Fibroblast of mammary gland (primary cell): ENCODE measurements around the gene BRINP3.

Experiments
- DNase-seq: peaks from one replicate; pipeline ENCODE4 v3.0.0-alpha.2; 2010; ENCODE audit warnings: low read depth
- H3K4me3 ChIP-seq: 2 replicates; pipeline ENCODE4 v1.5.1; 2011; ENCODE audit warnings: low read depth, mild to moderate bottlenecking, low read length, moderate library complexity; ENCODE audit not compliant: control insufficient read depth
- TF ChIP-seq, protein P1 (sequence below): conservative IDR thresholded peaks from 2 replicates; pipeline ENCODE4 v1.5.1; 2011; ENCODE audit warnings: low read depth, low read length, inconsistent platforms; ENCODE audit not compliant: control insufficient read depth, insufficient read depth

BRINP3 gene

DNA sequence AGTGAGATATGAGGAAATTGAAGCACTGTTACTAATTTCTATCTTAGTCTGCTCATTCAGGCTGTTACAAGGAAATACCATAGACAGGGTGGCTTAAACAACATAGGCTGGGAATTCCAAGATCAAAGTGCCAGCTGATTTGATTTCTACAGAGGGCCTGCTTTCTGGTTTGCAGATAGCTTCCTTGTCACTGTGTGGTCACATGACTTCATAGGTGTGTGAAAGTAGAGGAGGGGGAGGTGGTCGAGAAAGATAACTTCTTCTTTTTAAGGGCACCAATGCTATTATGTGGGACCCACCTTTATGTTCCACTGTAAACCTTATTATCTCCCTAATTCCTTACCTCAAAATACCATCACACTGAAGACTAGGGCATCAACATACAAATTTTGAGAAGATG lies 6.4 kb upstream of the BRINP3 start:
- TF ChIP-seq, protein P1, sequence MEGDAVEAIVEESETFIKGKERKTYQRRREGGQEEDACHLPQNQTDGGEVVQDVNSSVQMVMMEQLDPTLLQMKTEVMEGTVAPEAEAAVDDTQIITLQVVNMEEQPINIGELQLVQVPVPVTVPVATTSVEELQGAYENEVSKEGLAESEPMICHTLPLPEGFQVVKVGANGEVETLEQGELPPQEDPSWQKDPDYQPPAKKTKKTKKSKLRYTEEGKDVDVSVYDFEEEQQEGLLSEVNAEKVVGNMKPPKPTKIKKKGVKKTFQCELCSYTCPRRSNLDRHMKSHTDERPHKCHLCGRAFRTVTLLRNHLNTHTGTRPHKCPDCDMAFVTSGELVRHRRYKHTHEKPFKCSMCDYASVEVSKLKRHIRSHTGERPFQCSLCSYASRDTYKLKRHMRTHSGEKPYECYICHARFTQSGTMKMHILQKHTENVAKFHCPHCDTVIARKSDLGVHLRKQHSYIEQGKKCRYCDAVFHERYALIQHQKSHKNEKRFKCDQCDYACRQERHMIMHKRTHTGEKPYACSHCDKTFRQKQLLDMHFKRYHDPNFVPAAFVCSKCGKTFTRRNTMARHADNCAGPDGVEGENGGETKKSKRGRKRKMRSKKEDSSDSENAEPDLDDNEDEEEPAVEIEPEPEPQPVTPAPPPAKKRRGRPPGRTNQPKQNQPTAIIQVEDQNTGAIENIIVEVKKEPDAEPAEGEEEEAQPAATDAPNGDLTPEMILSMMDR, result no peak

DNA sequence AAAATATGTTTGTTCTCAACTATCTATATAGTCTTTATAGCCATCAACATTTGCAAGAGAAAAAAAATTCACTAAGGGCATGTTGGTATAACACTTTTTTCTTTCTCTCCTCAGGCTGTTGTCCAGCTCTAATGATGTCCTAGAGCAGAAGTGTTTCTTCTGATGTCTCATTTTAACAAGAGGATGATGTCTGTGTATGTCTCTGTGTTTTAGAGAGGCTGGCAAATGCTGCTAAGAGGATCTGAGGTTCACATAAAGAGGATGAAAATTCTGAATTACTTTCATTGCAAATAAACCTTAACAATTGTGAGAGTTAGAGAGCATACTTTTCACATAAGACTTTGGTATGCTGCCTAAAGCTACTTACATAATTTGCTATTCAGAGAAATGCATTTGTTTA lies 2.6 kb upstream of the BRINP3 start:
- TF ChIP-seq, protein P1, result no peak
- H3K4me3 ChIP-seq, result no peak overlapping the region
- no peak for DNase-seq

More for the DNA sequence above, 6.4 kb upstream of the BRINP3 start:
- H3K4me3 ChIP-seq, result no peak overlapping the region
- DNase-seq, result no peak

DNA sequence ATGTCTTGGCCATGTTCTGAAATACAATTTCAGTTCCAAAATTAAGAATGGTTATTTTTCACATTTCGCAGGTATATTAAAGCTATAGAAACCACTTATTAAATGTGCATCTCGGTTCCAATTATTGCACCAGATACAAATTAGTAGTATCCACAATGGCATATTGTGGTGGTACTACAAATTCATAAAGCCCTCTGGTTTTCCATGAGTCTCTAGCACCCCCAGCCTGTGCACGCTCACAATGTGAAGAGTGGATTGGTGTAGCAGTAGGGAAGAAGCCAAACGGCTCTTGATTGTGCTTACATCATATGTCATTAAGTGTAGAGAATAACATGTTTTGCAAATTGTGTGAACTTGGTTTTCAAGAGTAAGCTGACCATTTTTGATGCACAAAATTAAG lies 1.9 kb upstream of the BRINP3 start:
- no peak overlapping the region for H3K4me3 ChIP-seq
- no peak for DNase-seq
- TF ChIP-seq, protein P1, result no peak

DNA sequence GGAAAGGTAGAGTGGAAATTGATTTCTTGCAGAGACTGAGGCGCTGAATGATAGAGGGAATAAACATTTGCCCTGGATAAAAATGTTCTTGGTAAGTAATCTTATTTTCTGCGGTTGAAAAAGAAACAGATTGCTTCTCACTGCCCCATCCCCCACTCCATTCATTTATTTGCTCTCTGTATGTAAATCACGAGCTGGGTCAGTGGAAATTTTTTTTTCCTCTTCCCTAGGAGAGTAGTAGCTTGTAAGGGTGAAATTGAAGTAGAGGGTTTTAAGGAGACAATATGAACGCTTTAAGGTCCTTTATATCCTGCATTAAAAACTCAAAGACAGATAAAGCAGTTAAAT lies 1.4 kb upstream of the BRINP3 start:
- DNase-seq, result no peak
- H3K4me3 ChIP-seq, result no peak overlapping the region

DNA sequence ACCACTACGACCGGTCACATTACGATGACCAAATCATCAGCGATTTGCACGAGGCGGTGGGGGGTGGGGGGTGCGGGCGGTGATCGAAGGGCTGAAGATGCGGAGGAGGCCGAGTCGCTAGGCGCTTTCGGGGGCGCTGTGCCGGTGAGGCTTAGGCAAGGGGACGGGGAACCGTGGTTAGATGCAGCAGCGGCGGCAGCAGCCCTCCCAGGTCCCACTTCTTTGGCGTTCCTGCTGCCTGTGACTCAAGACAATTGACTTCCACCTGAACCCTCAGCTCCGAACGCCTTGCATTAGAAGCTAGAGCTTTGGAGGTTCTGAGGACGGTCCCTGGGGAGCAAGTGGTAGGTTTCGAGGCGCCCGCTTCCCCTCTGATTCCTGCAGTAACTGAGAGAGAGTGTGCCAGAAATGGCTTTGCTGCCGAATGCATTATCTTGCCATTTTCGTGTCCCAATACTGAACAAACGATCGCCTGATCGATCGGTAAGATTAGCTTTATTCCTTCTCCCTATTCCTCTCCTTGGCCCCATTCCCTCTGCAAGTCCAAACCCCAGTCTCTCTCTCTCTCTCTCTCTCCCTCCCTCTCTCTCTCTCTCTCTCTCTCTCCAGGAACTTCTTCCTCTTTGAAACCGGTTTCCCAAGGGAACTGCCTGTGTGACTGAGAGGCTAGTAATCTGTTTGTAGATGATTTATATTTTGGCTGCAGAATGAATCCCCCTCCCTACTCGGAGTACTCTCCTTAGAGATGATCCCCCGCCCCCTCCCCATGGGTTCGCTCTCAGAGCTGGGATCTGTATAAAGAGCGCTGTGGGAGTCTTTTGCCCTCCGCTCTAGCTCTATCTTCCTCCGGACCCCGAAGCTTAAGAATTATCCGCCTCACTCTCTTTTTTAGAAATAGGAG lies 735 bp upstream of the BRINP3 start:
- peak; percentile 2 for DNase-seq
- TF ChIP-seq, protein P1, result no peak
- H3K4me3 ChIP-seq, result no peak overlapping the region

More for the DNA sequence above, 1.4 kb upstream of the BRINP3 start:
- TF ChIP-seq, protein P1, result no peak

DNA sequence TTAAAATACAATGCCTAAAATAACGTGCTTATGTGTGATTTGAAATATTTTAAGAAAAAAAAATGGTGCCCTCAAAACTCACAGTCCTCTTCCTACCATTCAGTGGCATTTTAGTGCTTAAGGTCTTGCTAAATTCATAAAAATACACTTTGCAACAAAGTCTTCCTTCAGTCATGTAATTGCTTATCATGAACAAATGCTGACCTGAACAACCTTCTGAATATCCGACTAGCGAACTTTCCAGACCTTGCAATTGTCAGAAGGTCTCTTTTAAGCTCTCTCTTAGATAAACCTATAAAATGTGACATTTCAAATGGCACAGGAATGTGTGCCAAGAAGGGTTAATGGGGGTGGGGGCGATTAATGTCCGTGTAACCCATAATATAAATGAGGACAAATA lies 858 bp downstream of the BRINP3 start:
- TF ChIP-seq, protein P1, result no peak
- no peak overlapping the region for H3K4me3 ChIP-seq
- no peak for DNase-seq
